Dedifferentiated amniotic fluid mesenchymal stem cell (primary cell): ENCODE data around the gene RLN3.

ENCODE experiments used
- DNase-seq: peaks from one replicate; pipeline ENCODE4 v3.0.0-alpha.2; 2016; ENCODE audit errors: extremely low spot score

The RLN3 gene

GRCh38 chr19:14054099-14054498, 26.2 kb downstream of the RLN3 start:
- DNase-seq = no peak

- DNase-seq = no peak
Measured at GRCh38 chr19:14054721-14055120, 26.8 kb downstream of the RLN3 start.

GRCh38 chr19:14055396-14055795, 27.4 kb downstream of the RLN3 start:
- no peak for DNase-seq

DNA sequence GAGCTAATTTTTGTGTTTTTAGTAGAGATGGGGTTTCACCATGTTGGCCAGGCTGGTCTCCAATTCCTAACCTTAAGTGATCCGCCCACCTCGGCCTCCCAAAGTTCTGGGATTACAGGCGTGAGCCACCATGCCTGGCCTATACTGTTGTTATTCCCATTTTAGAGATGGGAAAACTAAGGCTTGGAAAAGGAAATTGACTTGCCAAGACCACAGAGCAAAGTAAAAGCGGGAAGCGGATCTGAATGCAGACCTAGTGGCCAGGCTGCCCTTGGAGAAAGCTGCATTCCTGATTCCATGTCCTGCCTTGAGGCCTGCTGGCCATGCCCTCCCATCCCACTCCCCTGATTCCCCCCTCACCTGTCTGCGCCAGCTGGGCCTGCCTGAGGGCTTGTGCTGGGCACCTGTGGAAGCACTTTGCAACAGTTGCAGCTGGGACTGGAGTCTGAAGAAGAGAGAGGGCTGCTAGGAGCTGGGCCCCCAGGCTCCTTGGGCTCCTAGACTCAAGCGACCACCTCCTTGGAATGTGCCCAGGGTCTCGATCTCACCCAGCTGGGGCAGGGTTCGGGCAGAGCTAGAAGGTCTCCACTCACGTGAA, 28.2 kb downstream of the RLN3 start:
- DNase-seq = no peak

DNA sequence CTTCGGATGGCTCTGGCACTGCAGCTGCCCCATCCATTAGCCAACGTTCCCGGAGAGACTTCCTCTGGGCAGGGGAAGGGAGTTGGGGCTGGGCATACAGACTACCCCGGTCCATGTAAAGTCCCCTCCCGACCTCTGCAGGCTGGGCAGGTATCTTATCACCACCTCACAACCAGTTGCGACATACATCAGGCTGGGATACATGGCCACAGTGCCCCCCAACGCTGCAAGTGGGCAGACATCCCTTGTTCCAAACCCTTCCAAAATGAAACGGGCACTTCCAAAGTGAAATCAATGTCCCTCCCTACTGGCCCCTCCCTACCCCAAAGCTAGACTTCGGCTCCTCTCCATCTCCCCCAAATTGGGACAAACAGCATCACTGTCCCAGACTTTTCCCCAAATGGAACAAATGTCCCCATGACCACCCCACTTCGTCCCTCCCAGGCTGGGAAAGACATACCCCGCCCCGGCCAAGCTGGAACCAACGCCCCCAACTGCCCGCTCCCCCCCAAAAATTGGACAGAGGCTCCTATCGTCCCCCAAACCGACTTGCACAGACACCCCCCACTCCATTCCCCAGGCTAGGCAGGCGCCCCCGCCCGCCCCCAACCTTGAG, 28.9 kb downstream of the RLN3 start:
- DNase-seq = no peak

- no peak for DNase-seq
Measured at GRCh38 chr19:14058182-14059092, 30.5 kb downstream of the RLN3 start.

DNA sequence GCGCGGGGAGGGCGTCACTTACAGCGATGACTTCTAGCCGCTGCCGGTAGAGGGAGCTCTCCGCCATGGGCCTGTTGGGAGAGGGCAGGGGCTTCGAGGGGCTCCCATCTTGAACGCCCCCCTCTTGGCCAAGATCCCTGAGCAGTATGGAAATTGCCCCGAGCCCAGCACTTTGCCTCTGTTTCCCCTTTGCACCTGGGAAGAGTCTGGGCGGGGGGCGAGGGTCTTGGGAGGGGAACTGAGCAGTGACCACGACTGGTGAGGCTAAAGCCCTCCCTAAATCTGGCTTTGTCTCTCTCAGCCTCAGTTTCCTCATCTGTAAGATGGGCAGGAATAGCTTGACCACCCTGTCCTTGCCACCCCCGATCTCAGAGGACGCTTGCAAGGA, 31.1 kb downstream of the RLN3 start:
- no peak for DNase-seq

DNA sequence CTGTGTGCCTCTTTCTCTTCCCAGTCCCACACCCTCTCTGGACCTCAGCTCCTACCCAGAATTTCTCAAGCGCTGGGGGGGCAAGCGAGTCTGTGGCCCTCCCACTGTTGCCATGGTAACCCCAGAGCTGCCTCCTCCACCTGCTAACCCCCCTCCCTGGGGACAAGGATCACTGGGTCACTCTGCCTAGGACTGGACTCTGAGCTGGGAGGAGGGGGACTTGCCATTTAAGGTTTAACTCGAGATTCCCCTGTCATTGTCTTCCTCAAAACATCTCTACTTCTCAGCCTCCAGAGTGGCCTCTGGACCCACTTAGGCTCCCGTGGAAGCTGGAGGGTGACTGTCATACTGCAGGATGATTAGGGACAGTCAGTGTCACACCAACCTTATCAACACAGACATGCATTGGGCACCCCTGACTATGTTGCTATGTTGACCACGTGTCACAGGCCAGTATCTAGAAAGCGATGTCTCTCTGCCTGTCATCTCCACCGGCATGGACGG, 31.8 kb downstream of the RLN3 start:
- no peak for DNase-seq

- no peak for DNase-seq
Measured at GRCh38 chr19:14061081-14061749, 33.3 kb downstream of the RLN3 start.

- no peak for DNase-seq
Measured at GRCh38 chr19:14061751-14062557, 34.0 kb downstream of the RLN3 start, which contains the start of gene PALM3. Gene PALM3, minus strand, starts transcription at chr19:14062076. Its CDS starts 96 bp downstream, at chr19:14061980.

- DNase-seq = no peak
Measured at GRCh38 chr19:14062558-14062855, 34.6 kb downstream of the RLN3 start.

GRCh38 chr19:14063105-14063504, 35.2 kb downstream of the RLN3 start:
- DNase-seq = no peak

GRCh38 chr19:14066134-14066533, 38.2 kb downstream of the RLN3 start:
- DNase-seq = no peak

- DNase-seq = no peak
Measured at GRCh38 chr19:14070268-14071050, 42.5 kb downstream of the RLN3 start.

- DNase-seq = no peak
Measured at GRCh38 chr19:14072535-14073260, 44.8 kb downstream of the RLN3 start, which contains the start of gene MISP3. Gene MISP3, plus strand, starts transcription at chr19:14072786. Its CDS starts 524 bp downstream, at chr19:14073310.

DNA sequence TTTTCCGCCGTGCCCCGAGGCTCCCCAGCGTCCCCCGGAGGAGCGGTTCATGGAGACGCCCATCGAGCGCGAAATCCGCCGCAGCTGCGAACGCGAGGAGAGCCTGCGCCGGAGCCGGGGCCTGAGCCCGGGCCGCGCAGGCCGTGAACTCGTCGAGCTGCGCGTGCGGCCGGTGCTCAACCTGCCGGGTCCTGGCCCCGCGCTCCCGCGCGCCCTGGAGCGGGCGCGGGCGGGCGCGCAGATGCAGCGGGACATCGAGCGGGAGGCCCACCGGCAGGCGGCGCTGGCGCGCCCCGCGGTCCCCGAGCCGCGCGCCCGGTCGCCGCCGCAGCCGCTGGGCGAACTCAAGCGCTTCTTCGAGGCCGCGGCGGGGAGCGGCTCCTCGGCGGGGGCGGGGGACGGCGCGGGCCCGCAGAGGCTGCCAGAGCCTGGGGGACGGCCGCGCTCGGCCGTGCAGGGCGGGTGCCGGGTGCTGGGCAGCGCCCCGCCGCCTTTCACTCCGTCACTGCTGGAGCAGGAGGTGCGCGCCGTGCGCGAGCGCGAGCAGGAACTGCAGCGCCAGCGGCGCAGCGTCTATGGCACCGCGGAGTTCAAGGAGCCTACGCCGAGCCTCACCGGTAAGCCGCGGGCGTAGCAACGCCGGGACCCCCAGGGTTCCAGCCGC, 45.4 kb downstream of the RLN3 start:
- DNase-seq = peak; percentile 32

DNA sequence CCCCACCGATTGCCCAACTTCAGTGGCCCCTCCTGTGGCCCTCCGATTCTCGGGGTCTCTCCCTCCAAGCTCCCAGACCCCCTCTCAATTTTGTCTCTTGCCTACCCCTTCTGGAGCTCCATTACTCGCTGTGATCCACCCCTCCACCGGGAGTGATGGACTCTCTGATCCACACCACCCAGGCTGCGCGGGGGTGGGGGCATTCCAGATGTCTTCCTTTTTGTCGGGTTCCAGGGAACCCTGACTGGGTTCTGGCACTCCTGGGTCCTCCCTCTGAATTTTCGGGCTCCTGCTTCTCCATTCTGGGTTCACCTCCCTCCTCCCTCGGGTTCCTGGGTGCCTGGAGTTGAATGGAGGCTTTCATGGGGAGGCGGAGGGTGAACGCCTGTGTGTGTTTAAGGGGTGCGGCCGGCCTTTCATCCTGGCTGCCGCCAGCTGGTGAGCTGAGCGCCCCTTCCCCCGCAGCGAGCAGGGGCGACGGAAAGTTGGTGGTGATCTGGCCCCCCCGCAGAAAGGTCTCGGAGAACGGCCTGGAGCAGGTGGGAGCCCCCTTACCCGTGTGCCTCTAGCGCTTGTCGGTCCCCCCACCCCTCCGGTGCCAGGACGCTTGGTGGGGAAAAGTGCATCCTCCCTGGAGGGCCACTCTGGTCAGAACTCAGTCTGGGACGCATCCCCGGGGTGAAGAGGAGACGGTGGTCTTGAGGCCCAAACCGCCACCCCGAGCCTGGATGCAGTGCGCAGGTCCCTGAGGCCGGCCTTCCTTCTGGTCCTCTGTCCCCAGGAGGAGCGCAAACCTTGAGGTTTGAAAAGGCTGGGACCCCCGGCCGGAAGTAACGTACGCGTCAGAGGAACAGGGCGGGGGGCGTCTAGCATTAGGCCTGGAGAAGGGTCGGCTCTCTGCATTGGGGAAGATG, 46.2 kb downstream of the RLN3 start:
- no peak for DNase-seq

DNA sequence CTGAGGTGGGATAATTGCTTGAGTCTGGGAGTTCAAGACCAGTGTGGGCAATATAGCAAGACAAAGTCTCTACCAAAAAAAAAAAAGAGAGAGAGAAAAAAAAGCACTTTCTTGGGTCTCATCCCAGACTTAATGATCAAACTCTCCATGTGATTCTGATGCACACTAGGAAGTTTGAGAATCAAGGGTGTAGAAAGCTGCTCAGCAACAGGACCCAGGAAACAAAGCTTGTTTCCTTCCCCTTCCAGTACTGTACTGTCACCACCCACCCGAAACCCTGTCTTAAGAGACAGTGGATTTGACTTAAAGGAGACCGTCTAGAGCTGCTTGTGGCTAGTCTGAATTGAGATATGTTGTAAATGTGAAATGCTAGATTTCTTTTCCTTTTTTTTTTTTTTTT, 50.5 kb downstream of the RLN3 start:
- no peak for DNase-seq
